ENCODE measurements around the gene TPD52L2.

TPD52L2 gene

GRCh38 chr20:63864978-63865640, at the start of gene TPD52L2:
Gene TPD52L2, plus strand, starts transcription at chr20:63865270. Its CDS starts 96 bp downstream, at chr20:63865366.
- peak; percentile 100 for DNase-seq (ENCODE audit: low spot score)

GRCh38 chr20:63815615-63816253, 49.3 kb upstream of the TPD52L2 start:
- DNase-seq (ENCODE audit: low spot score): no peak

DNA sequence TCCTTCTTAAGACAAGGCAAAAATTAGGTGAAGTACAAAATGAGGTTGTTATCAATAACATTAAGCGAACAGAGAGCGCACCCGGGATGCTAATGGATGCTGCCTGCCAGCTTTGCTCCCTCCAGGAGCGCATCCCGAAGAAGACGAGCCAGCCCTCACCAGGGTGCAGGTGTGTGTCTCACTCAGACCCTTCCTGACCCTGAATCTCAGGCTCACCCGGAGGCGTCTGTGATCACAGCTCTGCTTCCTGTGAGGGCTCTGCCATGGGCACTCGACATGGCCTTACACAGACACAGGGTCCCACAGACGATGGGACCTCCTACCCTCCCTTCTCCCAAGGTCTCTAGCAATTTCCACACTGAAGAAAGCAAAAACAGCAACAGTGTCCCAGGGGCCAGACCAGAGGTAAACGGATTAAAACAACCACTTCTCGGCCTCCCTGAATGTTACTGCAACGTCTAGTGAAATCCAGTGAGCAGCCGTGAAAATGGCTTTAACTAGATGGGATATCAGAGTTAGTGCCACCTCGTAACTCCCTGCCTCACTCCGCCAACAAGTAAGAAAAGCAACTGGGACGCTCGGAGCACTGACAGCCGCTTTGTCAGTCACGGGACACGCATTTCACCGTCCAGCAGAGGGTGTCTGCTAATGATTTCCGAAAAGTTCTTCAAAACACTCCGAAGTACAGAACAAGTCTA, 45.7 kb upstream of the TPD52L2 start:
- no peak for DNase-seq (ENCODE audit: low spot score)

DNA sequence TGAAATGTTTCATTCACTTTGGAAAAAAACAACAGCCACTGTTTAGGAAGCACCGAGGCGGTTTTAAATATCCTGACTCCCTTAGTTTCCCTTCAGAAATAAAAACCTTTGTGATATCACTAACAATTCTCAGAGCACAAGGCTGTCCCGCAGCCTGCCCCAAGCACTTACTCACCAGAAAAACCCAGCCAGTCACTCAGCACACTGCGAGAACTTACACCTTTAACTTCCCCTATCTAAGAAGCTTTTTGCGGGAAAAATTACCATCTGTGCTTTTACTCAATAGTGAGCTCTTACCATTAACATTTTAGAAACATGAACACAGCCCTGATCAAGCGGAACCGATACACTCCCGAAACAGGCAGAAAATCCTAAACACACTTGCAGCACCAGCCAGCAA, 43.3 kb upstream of the TPD52L2 start:
- DNase-seq (ENCODE audit: low spot score): no peak

- DNase-seq (ENCODE audit: low spot score): no peak
Observed at GRCh38 chr20:63822276-63822696, 42.8 kb upstream of the TPD52L2 start.

- DNase-seq (ENCODE audit: low spot score): no peak
Observed at GRCh38 chr20:63823691-63824311, 41.3 kb upstream of the TPD52L2 start.

DNA sequence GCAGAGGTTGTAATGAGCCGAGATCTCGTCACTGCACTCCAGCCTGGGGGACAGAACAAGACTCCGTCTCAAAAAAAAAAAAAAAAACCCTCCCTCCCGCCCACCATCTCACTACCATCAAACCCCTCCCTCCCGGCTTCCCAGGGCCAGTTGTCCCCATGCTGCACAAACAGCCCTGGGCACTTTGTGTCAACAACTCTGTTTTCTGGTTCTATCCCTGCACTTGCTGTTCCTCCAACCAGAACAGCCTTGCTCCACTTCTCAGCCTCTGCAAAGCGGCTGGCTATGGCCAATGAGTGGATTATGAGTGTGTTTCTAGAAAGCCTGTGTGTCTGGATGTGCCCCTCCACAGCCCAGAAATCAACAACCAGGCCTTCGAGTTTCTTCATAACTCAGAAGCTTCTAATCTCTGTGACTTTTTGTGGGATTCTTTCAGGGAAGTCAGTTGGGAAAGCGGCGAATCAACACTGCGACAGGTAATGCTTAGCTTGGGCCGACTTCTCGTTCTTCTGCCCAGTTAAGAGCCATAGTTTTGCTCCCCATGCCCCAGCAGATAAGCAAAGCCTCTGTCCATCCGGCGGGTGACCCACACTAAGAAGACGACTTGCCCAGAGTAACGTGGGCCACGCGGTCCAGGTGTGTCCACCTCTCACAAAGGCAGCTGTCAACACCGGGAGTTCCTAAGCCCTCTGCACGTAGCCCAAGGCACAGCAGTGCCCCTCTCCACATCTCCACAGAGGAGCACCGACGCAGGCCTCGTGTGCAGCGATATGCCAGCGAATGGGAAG, 39.5 kb upstream of the TPD52L2 start:
- DNase-seq (ENCODE audit: low spot score): no peak

- DNase-seq (ENCODE audit: low spot score): no peak
Observed at GRCh38 chr20:63826753-63827152, 38.3 kb upstream of the TPD52L2 start.

- DNase-seq (ENCODE audit: low spot score): no peak
Observed at GRCh38 chr20:63828124-63828523, 36.9 kb upstream of the TPD52L2 start.

GRCh38 chr20:63828545-63828944, 36.5 kb upstream of the TPD52L2 start:
- no peak for DNase-seq (ENCODE audit: low spot score)

DNA sequence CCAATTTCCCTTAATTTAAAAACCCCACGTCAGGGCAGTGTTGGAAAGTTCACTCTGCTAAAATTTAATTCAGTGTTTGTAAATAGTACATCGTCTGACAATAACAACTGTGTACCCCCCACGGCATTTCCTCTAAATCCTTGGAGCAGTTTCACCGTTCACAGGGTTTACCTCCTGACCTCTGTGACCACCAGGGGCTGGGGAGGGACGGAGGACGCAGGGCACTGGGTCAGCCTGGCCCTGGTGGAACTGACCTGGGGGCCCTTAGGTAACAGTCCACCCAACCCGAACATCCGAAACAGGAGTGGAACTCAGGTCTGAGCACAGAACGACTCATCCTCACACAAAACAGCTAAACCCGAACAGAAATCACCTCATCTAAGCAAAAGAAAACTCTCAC, 36.1 kb upstream of the TPD52L2 start:
- DNase-seq (ENCODE audit: low spot score): no peak

GRCh38 chr20:63829603-63829944, 35.5 kb upstream of the TPD52L2 start:
- DNase-seq (ENCODE audit: low spot score): no peak

- peak; percentile 83 for DNase-seq (ENCODE audit: low spot score)
Observed at GRCh38 chr20:63829945-63830835, 34.9 kb upstream of the TPD52L2 start.

- DNase-seq (ENCODE audit: low spot score): peak; percentile 99
Observed at GRCh38 chr20:63830841-63831588, 34.1 kb upstream of the TPD52L2 start, which contains the start of gene ZBTB46. Gene ZBTB46, minus strand, starts transcription at chr20:63831264. Its CDS starts 40,507 bp downstream, at chr20:63790757.

GRCh38 chr20:63831646-63831992, 33.5 kb upstream of the TPD52L2 start:
- DNase-seq (ENCODE audit: low spot score): no peak

- DNase-seq (ENCODE audit: low spot score): peak; percentile 90
Observed at GRCh38 chr20:63831993-63832686, 32.9 kb upstream of the TPD52L2 start.

GRCh38 chr20:63833776-63834490, 31.1 kb upstream of the TPD52L2 start:
- no peak for DNase-seq (ENCODE audit: low spot score)

DNA sequence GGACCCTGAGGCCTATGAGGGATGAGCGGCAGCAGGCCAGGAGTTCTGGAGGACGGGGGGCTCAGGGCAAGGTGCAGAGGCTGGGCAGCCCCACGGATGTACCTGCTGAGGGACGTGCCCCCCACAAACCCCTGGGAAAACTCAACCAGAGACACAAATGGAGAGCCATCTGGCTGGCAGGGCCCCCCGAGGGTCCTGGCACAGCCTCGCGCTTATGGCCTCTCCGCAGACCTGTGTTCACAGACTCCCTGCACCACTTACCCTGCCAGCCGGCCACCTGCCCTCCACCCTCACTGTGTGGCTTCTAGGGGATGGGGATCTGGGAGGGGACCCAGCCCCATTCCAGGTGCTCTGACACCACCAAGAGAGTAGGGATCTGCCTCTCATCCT, 30.6 kb upstream of the TPD52L2 start:
- DNase-seq (ENCODE audit: low spot score): no peak

Data from HuH-7.5 (cell line).